HG02840 (cell line): Measurements from ENCODE around the gene ABCG2.
"Not testable (repeated sequence)": the region's sequence is repeated elsewhere in the genome, so short reads cannot be mapped to it uniquely, and the experiment has no call there.

Experiments used
- ATAC-seq: cut with Tn5 transposase; IDR thresholded peaks from one replicate; pipeline ENCODE4 v1.9.1; 2021; ENCODE audit warnings: mild to moderate bottlenecking, moderate library complexity, moderate number of reproducible peaks; ENCODE audit not compliant: unreplicated experiment, low FRiP score

Gene ABCG2

GRCh38 chr4:88119943-88120342 is 38.5 kb downstream of the ABCG2 start:
- no peak for ATAC-seq

- no peak for ATAC-seq
Observed at GRCh38 chr4:88115587-88115986, 42.9 kb downstream of the ABCG2 start.

- ATAC-seq: no peak
Observed at GRCh38 chr4:88112856-88113255, 45.6 kb downstream of the ABCG2 start.

- ATAC-seq: no peak
Observed at GRCh38 chr4:88110826-88111225, 47.6 kb downstream of the ABCG2 start.

GRCh38 chr4:88109123-88109881 is 49.1 kb downstream of the ABCG2 start:
- ATAC-seq: no peak

- no peak for ATAC-seq
Observed at GRCh38 chr4:88108747-88109122, 49.7 kb downstream of the ABCG2 start.

GRCh38 chr4:88108108-88108465 is 50.4 kb downstream of the ABCG2 start:
- not testable (repeated sequence) for ATAC-seq

- ATAC-seq: no peak
Observed at GRCh38 chr4:88107406-88108107, 50.9 kb downstream of the ABCG2 start.

GRCh38 chr4:88106205-88106604 is 52.2 kb downstream of the ABCG2 start:
- no peak for ATAC-seq

- ATAC-seq: no peak
Observed at GRCh38 chr4:88104902-88105610, 53.4 kb downstream of the ABCG2 start.

- no peak for ATAC-seq
Observed at GRCh38 chr4:88102026-88102425, 56.4 kb downstream of the ABCG2 start.

- ATAC-seq: no peak
Observed at GRCh38 chr4:88101165-88101564, 57.3 kb downstream of the ABCG2 start.

GRCh38 chr4:88098993-88099752 is 59.3 kb downstream of the ABCG2 start:
- ATAC-seq: no peak

GRCh38 chr4:88097781-88098180 is 60.7 kb downstream of the ABCG2 start:
- no peak for ATAC-seq

- no peak for ATAC-seq
Observed at GRCh38 chr4:88097301-88097700, 61.1 kb downstream of the ABCG2 start.

GRCh38 chr4:88093874-88094273 is 64.6 kb downstream of the ABCG2 start:
- ATAC-seq: no peak

- no peak for ATAC-seq
Observed at GRCh38 chr4:88091378-88091777, 67.1 kb downstream of the ABCG2 start.

- no peak for ATAC-seq
Observed at GRCh38 chr4:88090898-88091297, 67.5 kb downstream of the ABCG2 start.

GRCh38 chr4:88087004-88087403 is 71.4 kb downstream of the ABCG2 start:
- no peak for ATAC-seq

GRCh38 chr4:88080626-88081025 is 77.8 kb downstream of the ABCG2 start:
- ATAC-seq: no peak

GRCh38 chr4:88078579-88078978 is 79.9 kb downstream of the ABCG2 start:
- no peak for ATAC-seq
